Heart left ventricle (tissue), 16 donors: ENCODE measurements around the gene APH1A. TPM values are rescaled to one million over a fixed set of nuclear protein-coding genes. Genes with fewer than 3 reads are reported as not detected.

ENCODE experiments used
- ATAC-seq, 4 donors: fragments of 200-7000 bp; cut with Tn5 transposase; one replicate each; pipeline ENCODE4 v1.9.1; 2020 to 2022; ENCODE audit warnings: moderate library complexity in 4 of 4, mild to moderate bottlenecking in 3 of 4, moderate number of reproducible peaks in 1 of 4
- DNase-seq, 5 donors: peaks; one replicate each; pipeline ENCODE4 v3.0.0-alpha.2; 2020
- H3K27ac ChIP-seq, 12 donors: fragments of 200-600 bp; sonication (generic) in 4 of 12; one replicate each; pipeline versions ENCODE4 v1.5.0 to v1.8.0; 2016 to 2022; ENCODE audit warnings: mild to moderate bottlenecking in 2 of 12
- H3K27me3 ChIP-seq, 9 donors: fragments of 200-600 bp; sonication (generic) in 2 of 9; one replicate each; pipeline versions ENCODE4 v1.5.1 to v1.8.0; 2016 to 2022; ENCODE audit warnings: mild to moderate bottlenecking in 3 of 9
- H3K36me3 ChIP-seq, 9 donors: fragments of 200-600 bp; sonication (generic) in 2 of 9; one replicate each; pipeline versions ENCODE4 v1.5.0 to v1.8.0; 2018 to 2022; ENCODE audit warnings: mild to moderate bottlenecking in 2 of 9
- H3K4me1 ChIP-seq, 12 donors: fragments of 200-600 bp; sonication (generic) in 4 of 12; one replicate each; pipeline versions ENCODE4 v1.5.0 to v1.8.0; 2016 to 2022; ENCODE audit warnings: mild to moderate bottlenecking in 3 of 12
- H3K4me3 ChIP-seq, 12 donors: fragments of 200-600 bp; sonication (generic) in 4 of 12; one replicate each; pipeline versions ENCODE4 v1.5.0 to v1.8.0; 2017 to 2022; ENCODE audit warnings: mild to moderate bottlenecking in 9 of 12, moderate library complexity in 4 of 12
- H3K9me3 ChIP-seq, 12 donors: fragments of 200-600 bp; sonication (generic) in 4 of 12; one replicate each; pipeline versions ENCODE4 v1.5.0 to v1.8.0; 2016 to 2022; ENCODE audit warnings: mild to moderate bottlenecking in 1 of 12
- CTCF ChIP-seq, 12 donors: fragments of 200-600 bp; sonication (generic) in 4 of 12; IDR thresholded peaks; one replicate each; pipeline versions ENCODE4 v1.5.0 to v1.8.0; 2018 to 2022; ENCODE audit warnings: antibody characterized with exemption in 12 of 12, mild to moderate bottlenecking in 5 of 12
- POLR2A ChIP-seq, 2 donors: fragments of 450-650 bp; IDR thresholded peaks; one replicate each; pipeline ENCODE4 v1.6.1; 2017; ENCODE audit warnings: antibody characterized with exemption in 2 of 2, mild to moderate bottlenecking in 2 of 2, moderate library complexity in 2 of 2
- WGBS, 4 donors: extraction: QIAGEN DNeasy Blood & Tissue Kit in 2 of 4; methylation state at CpG; one replicate each; pipeline versions ENCODE4 v1.1.5 to v1.1.7; 2013 to 2018; 5-methylcytosine and 5-hydroxymethylcytosine counted together
- intact Hi-C, 10 donors: fragments of 100-400 bp; cut with DNase I; formaldehyde crosslinking; loops; one replicate each; pipeline versions ENCODE4 v1.11.1 to v1.14.2; 2022
- polyA plus RNA-seq, 2 donors: library from polyadenylated mRNA; stranded (reverse); fragments of 200-250 nt; gene quantifications; one replicate each; pipeline ENCODE4 v1.2.3, GENCODE V29; 2013
- total RNA-seq, 9 donors: library from RNA; depleted of rRNA in 2 of 9; stranded (reverse); fragments of >200 nt in 2 of 9; fragmentation: NEBNext Ultra II Directional in 3 of 9; extraction: Animal tissue kit (Norgen Biotek cat#: 25700) in 3 of 9; gene quantifications; one replicate each; pipeline versions ENCODE4 v1.1.0 to v1.2.4, GENCODE V29; 2016 to 2023
- donor health status: ischemic (EF 13 %, LVEDD 7.1; RV severe dilation, severe dysfunction).
- donor health status: healthy with polysubstance abuse.
- donor health status: DM: no; HTN: yes; CAD: no.
- donor health status: DM: no; HTN: no; CAD: no.
- donor health status: ischemic (EF 25% LVEDD 6.9; RV normal size, moderate dysfunction).
- donor health status: ischemic (EF 25% LVEDD 5.7; RV mildly dilated, moderate dysfunction).
- donor health status: healthy.
- donor health status: DM: yes; HTN: yes; CAD: no.
- donor health status: ischemic (EF 35%, LVEDD 5.7; RV mildly dilated, moderate dysfunction).
- donor health status: nonischemic (EF 11% LVEDD 7.7; RV severe dilation, severe dysfunction).
- donor health status: DM: yes; HTN: yes; CAD: no.
- donor health status: PGD.
- donor health status: ischemic (EF 29% LVEDD 5.4; RV normal size, mild dysfunction).
- donor health status: nonischemic (EF 23%, LVEDD 6.1; RV moderate dilation, normal function).

APH1A gene
- total and polyA plus RNA-seq, 11 donors = 50.1 to 102 (median 59.8) TPM

- Histone ChIP-seq H3K9me3 (no peaks in the 10 kb centered on the region), H3K4me3 (no peak overlapping the region), H3K27ac (no peak overlapping the region), H3K27me3 (no peaks in the 10 kb centered on the region), H3K36me3 (peaks cover 0 to 93% (median 85%) of the 10 kb centered on the region in 9 donors), H3K4me1 (no peaks in the 10 kb centered on the region)
- TF ChIP-seq CTCF (IDR thresholded peaks at IDR 0.05) (no peak), POLR2A (IDR thresholded peaks at IDR 0.05) (no peak)
- DNase-seq (no peak), ATAC-seq (no peak)
- intact Hi-C loops = loop anchor here in 1 of 10 donors (10.0 kb wide), 1 partner anchor 928 kb away; the partner anchor contains the start of gene TNFAIP8L2
Measured at GRCh38 chr1:150227228-150227627, 41.6 kb downstream of the APH1A start.

GRCh38 chr1:150226486-150226885, 42.3 kb downstream of the APH1A start:
- Histone ChIP-seq H3K27me3 (no peaks in the 10 kb centered on the region), H3K36me3 (peaks cover 0 to 99% (median 91%) of the 10 kb centered on the region in 9 donors), H3K9me3 (no peaks in the 10 kb centered on the region), H3K4me3 (no peak overlapping the region), H3K4me1 (no peaks in the 10 kb centered on the region), H3K27ac (no peak overlapping the region)
- 78 to 87% (median 85%) methylated on average over 2 of the region's 2 CpGs for WGBS, 4 donors
- no peak for ATAC-seq
- intact Hi-C loops = loop anchor here in 1 of 10 donors (10.0 kb wide), 1 partner anchor 928 kb away; the partner anchor contains the start of gene TNFAIP8L2
- no peak for DNase-seq
- TF ChIP-seq POLR2A (IDR thresholded peaks at IDR 0.05) = no peak
- no peak for TF ChIP-seq CTCF (IDR thresholded peaks at IDR 0.05)

- TF ChIP-seq POLR2A (IDR thresholded peaks at IDR 0.05) = no peak
- no peak for TF ChIP-seq CTCF (IDR thresholded peaks at IDR 0.05)
- intact Hi-C loops = loop anchor here in 1 of 10 donors (10.0 kb wide), 1 partner anchor 929 kb away; the partner anchor contains the start of gene TNFAIP8L2
- Histone ChIP-seq H3K27me3 (no peaks in the 10 kb centered on the region), H3K9me3 (no peaks in the 10 kb centered on the region), H3K4me3 (no peak overlapping the region), H3K27ac (no peak overlapping the region), H3K36me3 (peaks cover 0 to 95% (median 88%) of the 10 kb centered on the region in 9 donors), H3K4me1 (no peaks in the 10 kb centered on the region)
- no peak for ATAC-seq
- DNase-seq = no peak
- 88 to 100% (median 95%) methylated on average over 1 of the region's 1 CpG for WGBS, 4 donors
Measured at GRCh38 chr1:150225546-150225945, 43.3 kb downstream of the APH1A start.

GRCh38 chr1:150224983-150225382, 43.8 kb downstream of the APH1A start:
- intact Hi-C loops = loop anchor here in 1 of 10 donors (10.0 kb wide), 1 partner anchor 930 kb away; the partner anchor contains the start of gene TNFAIP8L2
- Histone ChIP-seq H3K4me3 (no peak overlapping the region), H3K9me3 (no peaks in the 10 kb centered on the region), H3K27me3 (no peaks in the 10 kb centered on the region), H3K36me3 (peaks cover 0 to 95% (median 88%) of the 10 kb centered on the region in 9 donors), H3K27ac (no peak overlapping the region), H3K4me1 (no peaks in the 10 kb centered on the region)
- TF ChIP-seq POLR2A (IDR thresholded peaks at IDR 0.05) = no peak
- TF ChIP-seq CTCF (IDR thresholded peaks at IDR 0.05) = no peak
- ATAC-seq = no peak
- no peak for DNase-seq
- 92 to 96% (median 93%) methylated on average over 1 of the region's 1 CpG for WGBS, 4 donors
